Epithelial cell of prostate (primary cell): ENCODE results near the gene DPP7.

Experiments
- DNase-seq: peaks from one replicate; pipeline ENCODE4 v3.0.0-alpha.2; 2011; ENCODE audit warnings: low read depth, low spot score
- H3K27ac ChIP-seq: fragments of 450-650 bp; 2 replicates; pipeline ENCODE4 v1.5.1; 2017; ENCODE audit warnings: mild to moderate bottlenecking

DPP7 gene

DNA sequence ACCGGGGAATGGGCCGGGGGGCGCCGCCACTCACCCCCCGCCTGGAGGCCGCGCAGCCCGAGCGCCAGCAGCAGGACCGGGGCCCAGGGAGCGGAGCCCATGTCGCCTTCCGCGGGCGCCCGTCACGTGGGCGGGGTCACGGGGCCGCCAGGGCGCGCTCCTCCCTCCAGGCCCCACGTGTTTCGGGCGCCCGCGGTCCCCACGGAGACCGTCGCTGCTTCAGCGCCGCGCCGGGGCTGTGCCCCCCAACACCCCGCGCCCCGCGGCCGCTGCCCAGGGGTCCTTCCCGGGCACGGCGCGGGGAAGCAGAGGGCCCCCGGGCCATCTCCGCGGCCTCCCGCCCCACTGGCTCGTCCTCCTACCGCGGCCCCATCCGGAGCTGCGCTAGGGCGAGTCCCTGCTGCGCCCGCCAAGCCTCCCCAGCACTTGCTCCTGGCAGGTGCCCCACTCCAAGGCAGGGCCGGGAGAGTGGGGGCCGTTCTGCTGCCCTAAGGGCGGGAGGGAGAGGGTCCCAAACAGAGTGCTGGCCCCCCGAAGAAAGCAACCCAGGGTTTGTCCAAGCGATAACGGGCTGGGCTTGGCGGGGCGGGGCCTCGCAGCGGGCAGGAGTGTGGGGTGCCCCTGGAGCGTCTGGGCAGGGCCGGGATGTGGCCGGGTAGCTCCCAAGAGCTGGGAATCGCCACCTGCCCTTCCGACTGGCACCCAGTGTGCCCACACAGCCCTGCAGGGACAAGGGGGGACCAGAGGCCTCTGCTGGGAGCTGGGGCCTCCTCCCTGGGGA is at the start of gene DPP7:
TSS of gene DPP7 (minus strand) at position 121 of the 781 bp plus-strand sequence. CDS start at position 101, 20 bp downstream.
- H3K27ac ChIP-seq: no peak within 1 kb of the TSS
- no peak for DNase-seq

DNA sequence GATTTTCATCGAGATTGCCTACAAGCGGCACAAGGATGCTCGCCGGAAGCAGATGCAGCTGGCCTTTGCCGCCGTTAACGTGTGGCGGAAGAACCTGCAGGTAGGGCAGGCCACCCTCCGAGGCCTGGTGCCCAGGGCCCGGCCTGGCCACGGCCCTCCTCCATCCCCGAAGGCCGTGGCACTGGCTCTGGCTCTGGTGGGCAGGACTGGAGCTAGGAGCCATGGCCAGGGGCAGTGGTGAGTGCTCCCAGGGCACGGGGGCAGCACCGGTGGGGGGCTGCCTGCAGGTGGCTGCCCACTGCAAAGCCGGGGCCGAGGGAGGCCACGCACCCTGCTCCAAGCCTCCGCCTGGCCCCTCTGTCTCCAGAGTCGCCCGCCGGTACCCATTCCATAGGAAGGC is 49.3 kb upstream of the DPP7 start:
- DNase-seq: no peak

DNA sequence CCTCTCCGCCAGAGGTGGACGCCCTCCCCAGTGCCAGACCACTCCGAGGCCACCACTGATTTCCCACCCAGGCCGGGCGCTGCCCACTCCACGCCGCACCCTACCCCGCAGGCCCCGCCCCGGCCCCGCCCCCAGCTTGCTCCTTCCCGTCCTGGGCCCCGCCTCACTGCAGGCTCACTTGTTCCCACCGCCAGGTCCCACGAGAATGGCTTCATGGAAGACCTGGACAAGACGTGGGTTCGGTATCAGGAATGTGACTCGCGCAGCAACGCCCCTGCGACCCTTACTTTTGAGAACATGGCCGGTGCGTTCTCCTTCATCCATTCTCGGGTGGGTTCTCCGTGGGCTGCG is 48.8 kb upstream of the DPP7 start:
- no peak overlapping the region for H3K27ac ChIP-seq
- no peak for DNase-seq

More for the DNA sequence above, 49.3 kb upstream of the DPP7 start:
- no peak overlapping the region for H3K27ac ChIP-seq

DNA sequence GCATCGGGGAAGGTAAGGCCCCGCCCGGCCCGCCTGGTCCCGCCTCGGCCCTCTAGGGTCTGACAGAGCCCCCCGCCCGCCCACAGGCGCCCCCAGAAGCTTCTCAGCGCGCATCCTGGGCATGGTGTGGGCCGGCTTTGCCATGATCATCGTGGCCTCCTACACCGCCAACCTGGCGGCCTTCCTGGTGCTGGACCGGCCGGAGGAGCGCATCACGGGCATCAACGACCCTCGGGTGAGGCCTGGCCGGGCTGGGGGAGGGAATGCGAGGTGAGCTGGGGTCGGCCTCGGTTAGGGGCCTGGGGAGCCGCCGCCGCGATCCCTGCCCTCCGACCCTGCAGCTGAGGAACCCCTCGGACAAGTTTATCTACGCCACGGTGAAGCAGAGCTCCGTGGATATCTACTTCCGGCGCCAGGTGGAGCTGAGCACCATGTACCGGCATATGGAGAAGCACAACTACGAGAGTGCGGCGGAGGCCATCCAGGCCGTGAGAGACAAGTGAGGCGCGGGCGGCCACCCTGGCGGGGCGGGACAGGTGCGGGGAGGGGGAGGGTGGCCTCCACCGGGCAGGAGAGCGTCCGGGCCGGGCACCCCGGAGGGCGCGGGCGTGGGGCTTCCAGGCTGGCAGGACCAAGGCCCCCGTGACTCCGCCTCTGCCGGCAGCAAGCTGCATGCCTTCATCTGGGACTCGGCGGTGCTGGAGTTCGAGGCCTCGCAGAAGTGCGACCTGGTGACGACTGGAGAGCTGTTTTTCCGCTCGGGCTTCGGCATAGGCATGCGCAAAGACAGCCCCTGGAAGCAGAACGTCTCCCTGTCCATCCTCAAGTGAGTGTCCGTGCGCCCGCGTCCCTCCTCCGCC is 48.2 kb upstream of the DPP7 start:
- H3K27ac ChIP-seq: no peak overlapping the region
- no peak for DNase-seq

DNA sequence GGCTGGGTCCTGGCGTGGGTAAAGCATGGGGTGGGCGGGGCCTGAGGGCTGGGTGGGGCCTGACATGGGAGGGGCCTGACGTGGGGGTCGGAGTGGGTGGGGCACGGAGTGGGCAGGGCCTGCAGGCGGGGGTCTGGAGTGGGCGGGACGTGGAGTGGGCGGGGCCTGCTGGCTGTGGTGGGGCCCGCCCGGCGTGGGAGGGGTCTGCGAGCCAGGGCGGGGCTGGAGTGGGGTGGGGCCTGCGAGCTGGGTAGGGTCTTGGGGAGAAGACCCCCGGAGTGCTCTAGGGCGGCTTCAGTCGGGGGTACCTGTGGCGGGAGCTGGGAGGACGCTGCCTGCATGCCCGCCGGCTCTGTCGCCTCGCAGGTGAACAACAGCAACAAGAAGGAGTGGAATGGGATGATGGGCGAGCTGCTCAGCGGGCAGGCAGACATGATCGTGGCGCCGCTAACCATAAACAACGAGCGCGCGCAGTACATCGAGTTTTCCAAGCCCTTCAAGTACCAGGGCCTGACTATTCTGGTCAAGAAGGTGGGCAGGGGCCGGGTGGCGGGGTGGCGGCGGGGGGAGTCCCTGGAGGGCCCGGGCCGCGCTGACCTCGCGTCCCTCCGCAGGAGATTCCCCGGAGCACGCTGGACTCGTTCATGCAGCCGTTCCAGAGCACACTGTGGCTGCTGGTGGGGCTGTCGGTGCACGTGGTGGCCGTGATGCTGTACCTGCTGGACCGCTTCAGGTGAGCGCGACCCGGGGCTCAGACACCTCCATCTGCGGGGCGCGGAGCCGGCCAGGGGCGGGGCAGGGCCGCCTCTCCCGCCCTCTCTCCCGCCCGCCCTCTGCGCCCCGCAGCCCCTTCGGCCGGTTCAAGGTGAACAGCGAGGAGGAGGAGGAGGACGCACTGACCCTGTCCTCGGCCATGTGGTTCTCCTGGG is 47.3 kb upstream of the DPP7 start:
- no peak for DNase-seq

DNA sequence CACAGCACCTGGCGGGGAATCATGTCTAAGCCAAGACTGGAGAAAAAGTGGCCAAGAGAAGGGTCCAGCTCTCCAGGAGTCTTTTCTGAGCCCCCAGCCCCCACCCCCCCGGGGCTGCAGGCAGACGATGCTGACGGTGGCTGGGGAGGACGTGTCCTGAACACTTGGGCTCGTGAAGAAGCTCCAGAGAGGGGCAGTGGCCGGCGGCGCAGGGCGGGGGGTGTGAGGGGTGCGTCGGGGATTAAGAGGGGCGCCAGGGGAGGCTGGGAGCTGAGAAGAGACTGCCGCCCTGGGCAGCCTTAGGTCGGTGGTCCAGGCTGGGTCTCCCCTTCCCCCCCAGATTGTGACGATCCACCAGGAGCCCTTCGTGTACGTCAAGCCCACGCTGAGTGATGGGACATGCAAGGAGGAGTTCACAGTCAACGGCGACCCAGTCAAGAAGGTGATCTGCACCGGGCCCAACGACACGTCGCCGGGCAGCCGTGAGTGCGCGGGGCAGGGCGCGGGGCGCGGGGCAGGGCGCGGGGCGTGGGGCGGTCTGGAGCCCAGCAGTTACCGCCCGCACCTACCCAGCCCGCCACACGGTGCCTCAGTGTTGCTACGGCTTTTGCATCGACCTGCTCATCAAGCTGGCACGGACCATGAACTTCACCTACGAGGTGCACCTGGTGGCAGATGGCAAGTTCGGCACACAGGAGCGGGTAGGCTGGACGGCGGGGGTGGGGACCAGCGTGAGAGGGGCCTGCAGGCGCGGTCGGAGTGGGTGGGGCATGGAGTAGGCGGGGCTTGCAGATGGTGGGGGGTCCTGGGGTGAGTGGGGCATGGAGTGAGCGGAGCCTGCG is 46.4 kb upstream of the DPP7 start:
- no peak overlapping the region for H3K27ac ChIP-seq
- DNase-seq: no peak

More for the DNA sequence above, 47.3 kb upstream of the DPP7 start:
- H3K27ac ChIP-seq: no peak overlapping the region

DNA sequence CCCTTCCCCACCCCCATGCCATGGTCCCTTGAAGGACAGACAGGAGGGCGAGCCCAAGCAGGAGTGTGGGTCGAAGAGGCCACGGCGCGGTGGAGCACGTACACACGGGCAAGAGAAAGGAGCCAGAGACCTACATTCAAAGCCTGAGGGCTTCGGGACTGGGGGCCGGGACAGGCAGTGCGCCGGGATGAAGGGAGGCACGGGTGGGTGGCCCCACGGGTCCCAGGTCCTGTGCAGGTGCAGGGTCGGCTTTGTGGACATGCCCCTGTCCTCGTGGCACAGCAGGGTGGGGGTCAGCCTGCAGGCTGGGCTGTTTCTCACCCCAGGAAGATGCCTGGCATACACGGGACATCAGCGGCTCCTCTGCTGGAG is 45.5 kb upstream of the DPP7 start:
- H3K27ac ChIP-seq: no peak overlapping the region
- no peak for DNase-seq

DNA sequence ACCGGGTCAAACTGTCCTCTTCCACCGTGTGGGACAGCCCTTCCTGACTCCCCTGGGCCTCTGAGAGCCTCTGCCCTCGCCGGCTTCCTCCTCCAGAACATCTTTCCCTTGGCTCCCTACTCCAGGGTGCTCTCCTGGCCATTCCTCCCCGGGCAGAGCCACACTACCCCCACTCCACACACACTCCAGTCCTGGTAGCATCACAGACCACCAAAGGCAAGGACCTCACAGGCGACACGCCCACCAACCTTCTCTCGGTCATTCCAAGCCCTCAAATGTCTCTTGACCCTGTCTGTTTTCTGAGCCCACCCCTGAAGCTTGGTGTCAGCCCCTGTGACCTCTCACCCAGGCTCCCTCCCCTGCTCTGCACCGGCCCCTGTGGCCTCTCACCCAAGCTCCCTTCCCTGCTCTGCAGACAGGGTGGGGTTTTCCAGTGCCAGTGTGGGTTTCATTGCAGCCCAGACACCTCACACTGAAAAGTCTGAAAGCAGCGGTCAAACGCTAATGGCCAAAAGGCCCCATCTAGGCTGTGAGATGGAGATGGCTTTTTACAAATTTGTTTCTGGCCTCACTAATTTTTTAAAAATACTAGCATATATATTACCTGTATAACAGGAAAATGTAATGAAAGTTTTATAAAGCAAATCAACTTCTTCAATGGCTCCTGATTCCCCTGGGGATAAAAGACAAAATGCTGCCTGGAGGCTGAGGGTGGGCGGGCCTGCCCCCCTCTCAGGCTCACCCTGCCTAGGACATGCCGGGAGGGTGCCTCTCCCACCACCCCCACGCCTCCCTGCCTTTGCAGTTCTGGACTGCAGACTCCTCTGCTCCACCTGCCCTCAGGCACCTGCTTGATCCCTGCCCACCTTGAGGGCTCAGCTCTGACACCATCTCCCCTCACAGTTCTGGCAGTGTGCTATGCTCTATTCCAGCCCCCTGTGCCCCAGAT is 44.8 kb upstream of the DPP7 start:
- H3K27ac ChIP-seq: no peak overlapping the region
- DNase-seq: no peak

DNA sequence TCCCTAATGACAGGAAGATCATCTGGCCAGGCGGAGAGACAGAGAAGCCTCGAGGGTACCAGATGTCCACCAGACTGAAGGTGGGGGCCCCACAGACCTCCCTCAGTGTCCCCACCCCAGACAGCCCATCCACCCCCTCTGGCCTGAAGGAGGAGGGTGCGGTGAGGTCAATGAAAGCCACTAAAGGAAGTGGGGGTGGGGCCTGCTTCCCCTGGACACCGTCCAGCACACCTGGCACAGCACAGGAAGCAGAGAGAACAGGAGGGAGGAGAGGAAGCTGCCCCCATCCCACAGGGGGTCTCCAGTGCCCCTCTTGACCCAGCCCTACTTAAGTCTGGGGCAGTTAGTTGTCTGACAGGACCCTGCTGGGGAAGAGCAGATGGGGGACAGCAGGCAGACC is 44.1 kb upstream of the DPP7 start:
- H3K27ac ChIP-seq: no peak overlapping the region
- DNase-seq: no peak

DNA sequence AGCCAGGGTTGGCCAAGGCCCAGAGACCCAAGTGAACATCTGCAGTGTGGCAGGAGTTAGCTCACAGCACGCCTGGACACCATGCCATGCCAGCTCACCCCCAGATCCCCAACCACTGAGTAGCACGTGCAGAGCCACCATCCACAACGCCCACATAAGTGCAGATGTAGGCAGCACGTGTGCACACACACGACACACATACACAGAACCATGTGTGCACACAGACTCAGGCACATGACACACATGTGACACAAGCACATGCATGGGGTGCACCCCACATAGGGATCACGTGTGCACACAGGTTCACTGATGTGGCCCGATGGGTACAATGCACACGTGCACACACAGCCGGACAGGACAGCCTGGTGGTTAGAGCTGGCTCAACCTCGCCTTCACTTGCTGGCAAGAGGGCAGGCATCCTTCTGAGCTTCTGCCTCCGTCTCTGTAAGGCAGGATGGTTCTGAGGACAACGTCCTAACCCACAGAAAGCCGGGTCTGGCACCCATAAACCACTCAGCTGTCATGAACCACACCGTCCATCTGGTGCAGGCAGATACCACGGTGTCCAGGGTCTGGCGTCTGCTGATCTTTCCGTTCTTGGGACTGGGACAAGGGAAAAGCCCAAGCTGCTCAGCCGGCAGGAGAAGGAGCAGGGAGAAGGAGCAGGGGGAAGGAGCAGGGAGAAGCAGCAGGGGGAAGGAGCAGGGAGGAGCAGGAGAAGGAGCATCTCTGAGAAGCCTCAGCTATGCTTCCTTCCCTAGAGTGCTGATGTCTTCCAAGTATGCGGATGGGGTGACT is 43.3 kb upstream of the DPP7 start:
- H3K27ac ChIP-seq: no peak overlapping the region
- no peak for DNase-seq

DNA sequence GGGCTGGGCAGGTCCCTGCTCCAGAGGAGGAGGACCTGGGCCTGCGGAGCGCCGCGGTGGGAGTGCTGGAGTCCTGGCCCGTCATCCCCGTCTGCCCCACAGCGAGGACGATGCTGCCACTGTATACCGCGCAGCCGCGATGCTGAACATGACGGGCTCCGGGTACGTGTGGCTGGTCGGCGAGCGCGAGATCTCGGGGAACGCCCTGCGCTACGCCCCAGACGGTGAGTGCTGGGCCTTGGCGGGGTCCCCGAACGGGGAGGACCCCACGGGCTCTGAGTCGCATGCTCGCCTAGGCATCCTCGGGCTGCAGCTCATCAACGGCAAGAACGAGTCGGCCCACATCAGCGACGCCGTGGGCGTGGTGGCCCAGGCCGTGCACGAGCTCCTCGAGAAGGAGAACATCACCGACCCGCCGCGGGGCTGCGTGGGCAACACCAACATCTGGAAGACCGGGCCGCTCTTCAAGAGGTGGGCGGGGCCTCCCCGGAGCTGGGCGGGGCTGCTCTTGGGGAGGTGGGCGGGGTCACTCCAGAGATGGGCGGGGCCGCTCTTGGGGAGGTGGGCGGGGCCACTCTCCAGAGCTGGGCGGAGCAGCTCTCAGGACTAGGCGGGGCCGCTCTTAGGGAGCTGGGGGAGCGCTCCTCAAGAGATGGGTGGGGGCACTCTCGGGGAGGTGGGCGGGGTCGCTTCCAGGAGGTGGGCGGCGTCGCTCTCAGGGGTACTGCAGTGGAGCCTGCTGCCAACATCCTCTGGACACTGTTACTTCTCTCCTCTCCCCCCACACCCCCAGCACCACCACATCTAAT is 42.2 kb upstream of the DPP7 start:
- DNase-seq: no peak
- no peak overlapping the region for H3K27ac ChIP-seq

DNA sequence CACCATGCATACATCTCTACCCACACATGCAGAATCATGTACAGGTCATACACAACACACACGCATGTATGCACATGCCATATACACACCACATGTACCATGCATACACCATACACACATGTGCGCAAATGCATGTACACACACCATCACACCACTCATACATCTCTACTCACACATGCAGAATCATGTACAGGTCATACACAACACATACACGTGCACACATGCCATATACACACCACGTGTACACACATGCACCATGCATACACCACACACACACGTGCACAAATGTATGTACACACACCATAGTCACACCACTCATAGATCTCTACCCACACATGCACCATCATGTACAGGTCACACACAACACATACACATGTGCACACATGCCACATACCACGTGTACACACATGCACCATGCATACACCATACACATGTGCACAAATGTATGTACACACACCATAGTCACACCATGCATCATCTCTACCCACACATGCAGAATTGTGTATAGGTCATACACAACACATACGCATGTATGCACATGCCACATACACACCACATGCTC is 38.4 kb upstream of the DPP7 start:
- no peak overlapping the region for H3K27ac ChIP-seq
- no peak for DNase-seq

DNA sequence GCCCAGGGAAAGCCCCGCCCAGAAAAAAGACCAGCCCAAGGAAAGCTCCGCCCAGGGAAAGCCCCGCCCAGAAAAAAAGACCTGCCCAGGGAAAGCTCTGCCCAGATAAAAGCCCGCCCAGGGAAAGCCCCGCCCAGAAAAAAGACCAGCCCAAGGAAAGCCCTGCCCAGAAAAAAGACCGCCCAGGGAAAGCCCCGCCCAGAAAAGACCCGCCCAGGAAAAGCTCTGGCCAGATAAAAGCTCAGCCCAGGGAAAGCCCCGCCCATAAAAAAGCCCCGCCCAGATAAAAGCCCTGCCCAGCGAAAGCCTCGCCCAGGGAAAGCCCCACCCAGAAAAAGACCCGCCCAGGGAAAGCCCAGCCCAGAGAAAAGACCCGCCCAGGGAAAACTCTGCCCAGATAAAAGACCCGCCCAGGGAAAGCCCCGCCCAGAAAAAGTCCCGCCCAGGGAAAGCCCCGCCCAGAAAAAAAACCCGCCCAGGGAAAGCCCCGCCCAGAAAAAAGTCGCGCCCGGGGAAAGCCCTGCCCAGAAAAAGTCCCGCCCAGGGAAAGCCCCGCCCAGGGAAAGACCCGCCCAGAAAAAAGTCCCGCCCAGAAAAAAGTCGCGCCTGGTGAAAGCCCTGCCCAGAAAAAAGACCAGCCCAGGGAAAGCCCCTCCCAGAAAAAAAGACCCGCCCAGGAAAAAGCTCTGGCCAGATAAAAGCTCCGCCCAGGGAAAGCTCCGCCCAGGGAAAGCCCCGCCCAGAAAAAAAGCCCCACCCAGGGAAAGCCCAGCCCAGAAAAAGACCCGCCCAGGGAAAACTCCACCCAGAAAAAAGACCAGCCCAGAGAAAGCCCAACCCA is 36.3 kb upstream of the DPP7 start:
- DNase-seq: no peak
- no peak overlapping the region for H3K27ac ChIP-seq

DNA sequence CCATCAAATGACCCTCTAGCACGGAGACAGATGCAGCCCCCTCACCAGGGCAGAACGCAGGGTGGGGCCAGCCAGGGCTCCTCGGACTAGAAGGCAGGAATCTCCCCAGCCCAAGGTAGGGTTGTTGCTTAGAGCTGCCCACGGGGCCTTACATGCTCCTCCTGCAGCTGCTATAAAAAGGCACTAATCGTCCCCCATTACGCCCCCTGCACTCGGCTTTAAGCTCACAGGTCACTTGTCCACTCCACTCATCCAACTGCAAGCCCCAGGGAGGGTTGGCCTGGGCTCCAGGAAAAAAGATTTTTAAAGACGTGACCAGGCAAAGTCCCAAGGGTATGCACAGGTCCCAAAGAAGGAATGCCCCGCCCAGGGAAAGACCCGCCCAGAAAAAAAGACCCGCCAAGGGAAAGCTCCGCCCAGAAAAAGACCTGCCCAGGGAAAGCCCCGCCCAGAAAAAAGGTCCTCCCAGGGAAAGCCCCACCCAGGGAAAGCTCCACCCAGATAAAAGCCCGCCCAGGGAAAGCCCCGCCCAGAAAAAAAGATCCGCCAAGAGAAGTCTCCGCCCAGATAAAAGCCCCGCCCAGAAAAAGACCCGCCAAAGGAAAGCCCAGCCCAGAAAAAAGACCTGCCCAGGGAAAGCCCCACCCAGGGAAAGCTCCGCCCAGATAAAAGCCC is 35.5 kb upstream of the DPP7 start:
- H3K27ac ChIP-seq: no peak overlapping the region
- DNase-seq: no peak

DNA sequence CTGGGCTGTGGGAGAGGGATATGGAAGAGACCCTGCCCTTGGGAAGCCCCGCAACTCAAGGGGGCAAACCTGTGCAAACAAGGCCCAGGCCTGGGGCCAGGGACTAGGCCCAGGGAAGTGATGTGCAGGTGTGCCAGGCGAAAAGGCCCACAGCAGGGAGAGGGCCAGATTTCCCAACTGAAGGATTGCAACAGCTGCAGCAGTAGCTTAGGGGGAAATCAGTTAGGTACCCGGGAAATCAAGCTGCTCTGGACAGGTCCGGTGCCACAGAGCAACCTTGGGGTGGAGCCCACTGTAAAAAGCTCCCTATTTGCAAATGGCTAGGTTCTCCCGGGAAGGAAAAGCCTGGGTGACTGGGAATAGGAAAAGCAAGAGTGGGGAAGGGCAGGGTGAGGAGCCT is 34.8 kb upstream of the DPP7 start:
- DNase-seq: no peak
- H3K27ac ChIP-seq: no peak overlapping the region
